H9 (cell line): Measurements from ENCODE around the gene ANP32E. TPM values are rescaled to one million over a fixed set of nuclear protein-coding genes. Genes with fewer than 3 reads are reported as not detected.

ENCODE experiments used
- DNase-seq: peaks from one replicate; pipeline ENCODE4 v3.0.0-alpha.2; 2017
- H2AFZ ChIP-seq: one replicate; pipeline ENCODE4 v1.6.1; 2013; ENCODE audit warnings: mild to moderate bottlenecking, low read length, control low read depth, moderate library complexity
- H2AK5ac ChIP-seq: 2 replicates; pipeline ENCODE4 v1.6.1; 2013; ENCODE audit warnings: low read length, control low read depth, mixed read lengths; ENCODE audit not compliant: insufficient read length
- H2BK120ac ChIP-seq: one replicate; pipeline ENCODE4 v1.6.1; 2013; ENCODE audit warnings: low read depth, mild to moderate bottlenecking, low read length, control low read depth, inconsistent platforms; ENCODE audit not compliant: poor library complexity, severe bottlenecking
- H2BK12ac ChIP-seq: 2 replicates; pipeline ENCODE4 v1.6.1; 2013; ENCODE audit warnings: low read length, control low read depth, mixed read lengths, low read depth; ENCODE audit not compliant: insufficient read length
- H2BK15ac ChIP-seq: 2 replicates; pipeline ENCODE4 v1.6.1; 2013; ENCODE audit warnings: low read depth, low read length, control low read depth
- H2BK20ac ChIP-seq: one replicate; pipeline ENCODE4 v1.6.1; 2013; ENCODE audit warnings: low read depth, mild to moderate bottlenecking, low read length, control low read depth, inconsistent platforms; ENCODE audit not compliant: poor library complexity, severe bottlenecking
- H2BK5ac ChIP-seq: 2 replicates; pipeline ENCODE4 v1.6.1; 2013; ENCODE audit warnings: low read length, control low read depth, mixed read lengths; ENCODE audit not compliant: insufficient read length
- H3K14ac ChIP-seq: 2 replicates; pipeline ENCODE4 v1.6.1; 2013; ENCODE audit warnings: low read length, control low read depth; ENCODE audit not compliant: insufficient read depth
- H3K18ac ChIP-seq: 2 replicates; pipeline ENCODE4 v1.6.1; 2013; ENCODE audit warnings: low read depth, mild to moderate bottlenecking, mixed read lengths, low read length, control low read depth; ENCODE audit not compliant: insufficient read length
- H3K23ac ChIP-seq: 2 replicates; pipeline ENCODE4 v1.6.1; 2013; ENCODE audit warnings: low read length, control low read depth, mixed read lengths, low read depth; ENCODE audit not compliant: insufficient read length
- H3K23me2 ChIP-seq: 2 replicates; pipeline ENCODE4 v1.6.1; 2013; ENCODE audit warnings: low read depth, mild to moderate bottlenecking, mixed read lengths, low read length, control low read depth; ENCODE audit not compliant: insufficient read length, poor library complexity, severe bottlenecking
- H3K27ac ChIP-seq: 2 replicates; pipeline ENCODE4 v1.5.1; 2013; ENCODE audit warnings: low read length, control low read depth, mixed read lengths, low read depth; ENCODE audit not compliant: insufficient read length
- H3K27me3 ChIP-seq: 2 replicates; pipeline ENCODE4 v1.6.1; 2013; ENCODE audit warnings: low read length, control low read depth, inconsistent platforms; ENCODE audit not compliant: insufficient read depth
- H3K4ac ChIP-seq: 2 replicates; pipeline ENCODE4 v1.6.1; 2013; ENCODE audit warnings: low read depth, mild to moderate bottlenecking, control low read depth, inconsistent platforms, low read length, moderate library complexity
- H3K4me1 ChIP-seq: 2 replicates; pipeline ENCODE4 v1.6.1; 2013; ENCODE audit warnings: low read length, control low read depth, inconsistent platforms; ENCODE audit not compliant: insufficient read depth
- H3K4me2 ChIP-seq: 2 replicates; pipeline ENCODE4 v1.6.1; 2013; ENCODE audit warnings: low read length, control low read depth, mixed read lengths; ENCODE audit not compliant: insufficient read length, insufficient read depth
- H3K56ac ChIP-seq: 2 replicates; pipeline ENCODE4 v1.6.1; 2013; ENCODE audit warnings: low read depth, mild to moderate bottlenecking, mixed read lengths, low read length, control low read depth; ENCODE audit not compliant: insufficient read length
- H3K79me1 ChIP-seq: 2 replicates; pipeline ENCODE4 v1.6.1; 2013; ENCODE audit warnings: low read depth, mild to moderate bottlenecking, moderate library complexity, low read length, control low read depth, inconsistent platforms; ENCODE audit not compliant: insufficient read depth, poor library complexity, severe bottlenecking
- H3K79me2 ChIP-seq: 2 replicates; pipeline ENCODE4 v1.6.1; 2013; ENCODE audit warnings: low read length, control low read depth, inconsistent platforms; ENCODE audit not compliant: insufficient read depth
- H3K9ac ChIP-seq: 2 replicates; pipeline ENCODE4 v1.6.1; 2013; ENCODE audit warnings: low read length, control low read depth, mixed read lengths; ENCODE audit not compliant: insufficient read length; ENCODE audit errors: extremely low read depth
- H3K9me3 ChIP-seq: one replicate; pipeline ENCODE4 v1.6.1; 2013; ENCODE audit warnings: low read depth, low read length, inconsistent platforms; ENCODE audit not compliant: control insufficient read depth
- H3T11ph ChIP-seq: one replicate; pipeline ENCODE4 v1.6.1; 2013; ENCODE audit warnings: mild to moderate bottlenecking, low read length, control low read depth, inconsistent platforms
- H4K20me1 ChIP-seq: one replicate; pipeline ENCODE4 v1.6.1; 2013; ENCODE audit not compliant: control insufficient read depth, insufficient read length, insufficient read depth
- H4K5ac ChIP-seq: 2 replicates; pipeline ENCODE4 v1.6.1; 2013; ENCODE audit warnings: low read depth, mild to moderate bottlenecking, mixed read lengths, low read length, control low read depth; ENCODE audit not compliant: insufficient read length
- H4K8ac ChIP-seq: replicated peaks from 2 replicates; pipeline ENCODE4 v1.6.1; 2013; ENCODE audit warnings: low read length, control low read depth, mixed read lengths, low read depth; ENCODE audit not compliant: insufficient read length
- H4K91ac ChIP-seq: 2 replicates; pipeline ENCODE4 v1.6.1; 2013; ENCODE audit warnings: low read depth, mild to moderate bottlenecking, moderate library complexity, mixed read lengths, low read length, control low read depth; ENCODE audit not compliant: insufficient read length
- H3K27ac Mint-ChIP-seq, 3 experiments: 2 replicates in 2 of 3; 3 replicates in 1 of 3; pipeline ENCODE4 v1.8.0; 2020 to 2021; ENCODE audit warnings: mixed read lengths in 3 of 3, mild to moderate bottlenecking in 1 of 3, moderate library complexity in 1 of 3
- H3K27me3 Mint-ChIP-seq: 2 replicates; pipeline ENCODE4 v1.8.0; 2021; ENCODE audit warnings: low read depth, mild to moderate bottlenecking, moderate library complexity, mixed read lengths
- H3K36me3 Mint-ChIP-seq, 3 experiments: 2 replicates in 2 of 3; 3 replicates in 1 of 3; pipeline ENCODE4 v1.8.0; 2020 to 2021; ENCODE audit warnings: low read depth in 3 of 3, mixed read lengths in 3 of 3; ENCODE audit not compliant: insufficient read depth in 1 of 3
- H3K4me1 Mint-ChIP-seq, 2 experiments: 2 replicates each; pipeline ENCODE4 v1.8.0; 2020; ENCODE audit warnings: mixed read lengths in 2 of 2
- H3K4me3 Mint-ChIP-seq, 2 experiments: 2 replicates in 1 of 2; 3 replicates in 1 of 2; pipeline ENCODE4 v1.8.0; 2020 to 2021; ENCODE audit warnings: mild to moderate bottlenecking in 2 of 2, mixed read lengths in 2 of 2, moderate library complexity in 1 of 2
- H3K9me3 Mint-ChIP-seq, 2 experiments: 2 replicates in 1 of 2; 3 replicates in 1 of 2; pipeline ENCODE4 v1.8.0; 2020; ENCODE audit warnings: mild to moderate bottlenecking in 2 of 2, mixed read lengths in 2 of 2, moderate library complexity in 1 of 2
- CTCF ChIP-seq: fragments of 200-600 bp; sonication (generic); conservative IDR thresholded peaks from 3 replicates; pipeline ENCODE4 v1.8.0; 2021; ENCODE audit warnings: antibody characterized with exemption, mild to moderate bottlenecking
- WGBS: extraction: QIAGEN DNeasy Blood & Tissue Kit; methylation state at CpG from one replicate; pipeline ENCODE4 v1.1.7; 2013; ENCODE audit warnings: missing lambda C conversion rate, low lambda C conversion rate, mixed read lengths; ENCODE audit not compliant: insufficient read length; ENCODE audit errors: extremely low coverage; 5-methylcytosine and 5-hydroxymethylcytosine counted together
- total RNA-seq: library from RNA; stranded (reverse); gene quantifications from 2 replicates; pipeline ENCODE4 v1.2.1, GENCODE V29; 2021

The ANP32E gene
- total RNA-seq, 1 experiment from 2014 or later, result 106 TPM

- Histone ChIP-seq H3T11ph (no peak overlapping the region), H3K4ac (no peak overlapping the region), H3K14ac (no peak overlapping the region), H3K23me2 (no peaks in the 10 kb centered on the region), H2BK15ac (no peak overlapping the region), H4K20me1 (no peaks in the 10 kb centered on the region), H4K8ac (no peak overlapping the region), H2BK20ac (no peak overlapping the region), H3K56ac (no peak overlapping the region), H3K23ac (no peak overlapping the region), H4K5ac (no peak overlapping the region), H3K9ac (no peak overlapping the region), H3K79me2 (no peaks in the 10 kb centered on the region), H3K4me1 (no peaks in the 10 kb centered on the region), H3K27ac (no peak overlapping the region), H3K18ac (no peak overlapping the region), H2AFZ (no peak overlapping the region), H4K91ac (no peak overlapping the region), H3K4me2 (no peak overlapping the region), H2AK5ac (no peak overlapping the region), H2BK12ac (no peak overlapping the region), H3K79me1 (no peaks in the 10 kb centered on the region), H3K9me3 (no peaks in the 10 kb centered on the region), H3K27me3 (no peaks in the 10 kb centered on the region), H2BK120ac (no peak overlapping the region), H2BK5ac (no peak overlapping the region)
- no peak for TF ChIP-seq CTCF
- Mint-ChIP-seq H3K27ac (no peak overlapping the region), H3K4me1 (peaks cover 9 to 10% of the 10 kb centered on the region in 2 experiments; a peak in 3 of 4 replicates), H3K27me3 (no peaks in the 10 kb centered on the region), H3K9me3 (no peaks in the 10 kb centered on the region), H3K4me3 (no peak overlapping the region), H3K36me3 (no peaks in the 10 kb centered on the region)
- DNase-seq, result no peak
- no CpG with 5 or more reads among the region's 4 CpGs for WGBS
Measured at GRCh38 chr1:150210706-150211105, 25.2 kb downstream of the ANP32E start.
